Stimulated activated naive CD4-positive, alpha-beta T cell treated with Interleukin-2 at 50 U/mL for 16 hours (primary cell): ENCODE results near the gene POLN.
"Not testable (repeated sequence)": the region's sequence is repeated elsewhere in the genome, so short reads cannot be mapped to it uniquely, and the experiment has no call there.

Source experiments
- DNase-seq: peaks from one replicate; lab custom pipeline; 2025; lab: John Stamatoyannopoulos, UW

POLN gene

GRCh38 chr4:2251795-2252529, 10.0 kb upstream of the POLN start:
- no peak for DNase-seq

GRCh38 chr4:2251073-2251794, 9.3 kb upstream of the POLN start:
- DNase-seq: no peak

GRCh38 chr4:2250357-2251072, 8.6 kb upstream of the POLN start:
- no peak for DNase-seq

- no peak for DNase-seq
Measured at GRCh38 chr4:2249526-2250356, 7.8 kb upstream of the POLN start.

- DNase-seq: no peak
Measured at GRCh38 chr4:2248821-2249261, 6.9 kb upstream of the POLN start.

GRCh38 chr4:2248044-2248780, 6.3 kb upstream of the POLN start:
- no peak for DNase-seq

GRCh38 chr4:2247128-2248043, 5.5 kb upstream of the POLN start:
- no peak for DNase-seq

- no peak for DNase-seq
Measured at GRCh38 chr4:2246384-2247127, 4.6 kb upstream of the POLN start.

GRCh38 chr4:2245787-2246275, 3.9 kb upstream of the POLN start:
- DNase-seq: no peak

GRCh38 chr4:2245057-2245786, 3.3 kb upstream of the POLN start:
- no peak for DNase-seq

- no peak for DNase-seq
Measured at GRCh38 chr4:2243681-2244380, 1.9 kb upstream of the POLN start.

- no peak for DNase-seq
Measured at GRCh38 chr4:2241003-2241402, 918 bp downstream of the POLN start.

GRCh38 chr4:2236944-2237666, 4.8 kb downstream of the POLN start:
- no peak for DNase-seq

- no peak for DNase-seq
Measured at GRCh38 chr4:2231082-2231481, 10.8 kb downstream of the POLN start.

- DNase-seq: no peak
Measured at GRCh38 chr4:2226261-2226660, 15.7 kb downstream of the POLN start.

GRCh38 chr4:2222838-2223237, 19.1 kb downstream of the POLN start:
- DNase-seq: no peak

GRCh38 chr4:2221378-2221777, 20.5 kb downstream of the POLN start:
- not testable (repeated sequence) for DNase-seq
